22Rv1 (cell line): ENCODE results near the gene ADAR.

ENCODE experiments used
- CTCF ChIP-seq: fragments of 450-650 bp; IDR thresholded peaks from 2 replicates; pipeline ENCODE4 v1.5.1; 2017; ENCODE audit warnings: mild to moderate bottlenecking
- ZFX ChIP-seq: fragments of 450-650 bp; IDR thresholded peaks from 2 replicates; pipeline ENCODE4 v1.6.1; 2017; ENCODE audit warnings: antibody characterized with exemption, borderline replicate concordance

GRCh38 chr1:154614247-154614646, 6.3 kb upstream of the ADAR start:
- TF ChIP-seq CTCF (no peak), ZFX (no peak)
